H1 (cell line): ENCODE data around the gene ZNF30. TPM values are rescaled to one million over a fixed set of nuclear protein-coding genes. Genes with fewer than 3 reads are reported as not detected.

ENCODE experiments used
- CTCF ChIA-PET: fragments of 300-600 bp; sonication (Branson Sonifier 250); formaldehyde crosslinking; loops from one replicate; lab custom pipeline; 2021; ENCODE audit not compliant: partially characterized antibody; lab: Charles Lee
- POLR2A ChIA-PET: fragments of 300-600 bp; sonication (Branson Sonifier 250); formaldehyde crosslinking; loops from one replicate; lab custom pipeline; 2021; ENCODE audit warnings: inconsistent platforms; ENCODE audit not compliant: partially characterized antibody; lab: Charles Lee
- DNase-seq, 2 experiments: peaks; one replicate each; pipeline versions ENCODE4 v3.0.0 to v3.0.0-alpha.2; 2010 to 2022; ENCODE audit warnings: low spot score in 2 of 2, low read depth in 1 of 2, mixed read lengths in 1 of 2
- FAIRE-seq: peaks from 2 replicates; lab custom pipeline; 2011; peaks lifted over from hg19 to GRCh38; lab: Jason Lieb, UNC
- H2AFZ ChIP-seq: 2 replicates; pipeline ENCODE4 v1.8.1; 2012; ENCODE audit warnings: low read length, inconsistent platforms
- H2AK5ac ChIP-seq: 2 replicates; pipeline ENCODE4 v1.6.1; 2013; ENCODE audit warnings: low read depth, low read length
- H2BK120ac ChIP-seq: replicated peaks from 2 replicates; pipeline ENCODE3; 2013; ENCODE audit warnings: low read depth, low read length, inconsistent platforms
- H2BK12ac ChIP-seq: 2 replicates; pipeline ENCODE4 v1.6.1; 2013; ENCODE audit warnings: low read depth, low read length
- H2BK15ac ChIP-seq: 2 replicates; pipeline ENCODE4 v1.6.1; 2013; ENCODE audit warnings: low read length
- H2BK20ac ChIP-seq: 2 replicates; pipeline ENCODE4 v1.6.1; 2013; ENCODE audit warnings: low read length
- H2BK5ac ChIP-seq: 2 replicates; pipeline ENCODE4 v1.6.1; 2013; ENCODE audit warnings: low read depth, low read length
- H3K14ac ChIP-seq: 2 replicates; pipeline ENCODE4 v1.6.1; 2013; ENCODE audit warnings: inconsistent platforms; ENCODE audit not compliant: insufficient read length
- H3K18ac ChIP-seq: 2 replicates; pipeline ENCODE4 v1.6.1; 2013; ENCODE audit warnings: low read length; ENCODE audit errors: extremely low read depth
- H3K23ac ChIP-seq: 2 replicates; pipeline ENCODE4 v1.6.1; 2013; ENCODE audit warnings: inconsistent platforms; ENCODE audit not compliant: insufficient read length
- H3K23me2 ChIP-seq: 2 replicates; pipeline ENCODE4 v1.6.1; 2013; ENCODE audit warnings: low read depth, low read length
- H3K27ac ChIP-seq: 2 replicates; pipeline ENCODE4 v1.6.1; 2011; ENCODE audit warnings: low read depth, low read length, inconsistent platforms
- H3K27me3 ChIP-seq, 4 experiments: replicated peaks in 1 of 4; 1 replicate in 1 of 4; 2 replicates in 3 of 4; pipeline versions ENCODE4 v1.6.1 to v1.8.1; 2011 to 2013; ENCODE audit warnings: low read length in 3 of 4, mild to moderate bottlenecking in 3 of 4, inconsistent platforms in 2 of 4, mixed read lengths in 2 of 4, moderate library complexity in 1 of 4; ENCODE audit not compliant: control insufficient read depth in 3 of 4, insufficient read depth in 3 of 4; ENCODE audit errors: extremely low read depth in 1 of 4
- H3K36me3 ChIP-seq, 4 experiments: 2 replicates each; pipeline versions ENCODE4 v1.6.1 to v1.8.1; 2011 to 2013; ENCODE audit warnings: mild to moderate bottlenecking in 4 of 4, low read length in 3 of 4, moderate library complexity in 2 of 4, control low read depth in 1 of 4, inconsistent platforms in 1 of 4; ENCODE audit not compliant: insufficient read depth in 4 of 4, control insufficient read depth in 2 of 4
- H3K4ac ChIP-seq: replicated peaks from 2 replicates; pipeline ENCODE3; 2013; ENCODE audit warnings: low read length, low read depth, mixed read lengths, inconsistent platforms; ENCODE audit not compliant: insufficient read length
- H3K4me1 ChIP-seq, 4 experiments: replicated peaks in 1 of 4; 1 replicate in 1 of 4; 2 replicates in 3 of 4; pipeline versions ENCODE4 v1.6.1 to v1.8.1; 2011 to 2013; ENCODE audit warnings: low read length in 3 of 4, inconsistent platforms in 2 of 4, mixed read lengths in 1 of 4; ENCODE audit not compliant: insufficient read depth in 4 of 4, control insufficient read depth in 3 of 4
- H3K4me2 ChIP-seq, 2 experiments: 2 replicates each; pipeline versions ENCODE4 v1.6.1 to v1.8.1; 2011 to 2013; ENCODE audit warnings: low read depth in 2 of 2, low read length in 2 of 2, control low read depth in 1 of 2, inconsistent platforms in 1 of 2, mild to moderate bottlenecking in 1 of 2; ENCODE audit not compliant: insufficient read depth in 1 of 2
- H3K4me3 ChIP-seq, 4 experiments: fragments of 200-600, 300-600 bp in 1 of 4; sonication (generic), shearing (Covaris generic), sonication (Bioruptor Twin) in 1 of 4; 2 replicates each; pipeline versions ENCODE4 v1.5.1 to v1.8.1; 2011 to 2016; ENCODE audit warnings: low read length in 4 of 4, low read depth in 3 of 4, control low read depth in 2 of 4, inconsistent platforms in 2 of 4, mild to moderate bottlenecking in 2 of 4, mixed read lengths in 1 of 4, moderate library complexity in 1 of 4; ENCODE audit not compliant: insufficient read depth in 2 of 4; ENCODE audit errors: extremely low read depth in 1 of 4
- H3K56ac ChIP-seq: replicated peaks from 2 replicates; pipeline ENCODE3; 2013; ENCODE audit warnings: low read depth, mild to moderate bottlenecking, mixed read lengths, low read length, inconsistent platforms; ENCODE audit not compliant: insufficient read length
- H3K79me1 ChIP-seq: 2 replicates; pipeline ENCODE4 v1.6.1; 2013; ENCODE audit warnings: low read depth, low read length, control low read depth
- H3K79me2 ChIP-seq, 2 experiments: 2 replicates each; pipeline versions ENCODE4 v1.6.1 to v1.8.1; 2012 to 2013; ENCODE audit warnings: low read length in 2 of 2, mild to moderate bottlenecking in 2 of 2, inconsistent platforms in 1 of 2; ENCODE audit not compliant: insufficient read depth in 2 of 2, control insufficient read depth in 1 of 2
- H3K9ac ChIP-seq, 4 experiments: replicated peaks in 1 of 4; 1 replicate in 1 of 4; 2 replicates in 3 of 4; pipeline versions ENCODE4 v1.6.1 to v1.8.1; 2011 to 2013; ENCODE audit warnings: low read depth in 3 of 4, low read length in 3 of 4, control low read depth in 2 of 4, mild to moderate bottlenecking in 2 of 4, moderate library complexity in 2 of 4, inconsistent platforms in 1 of 4; ENCODE audit errors: extremely low read depth in 1 of 4
- H3K9me3 ChIP-seq, 2 experiments: 2 replicates each; pipeline versions ENCODE4 v1.6.1 to v1.8.1; 2012 to 2013; ENCODE audit warnings: mild to moderate bottlenecking in 2 of 2, moderate library complexity in 2 of 2, control low read depth in 1 of 2, inconsistent platforms in 1 of 2, low read depth in 1 of 2, low read length in 1 of 2, mixed read lengths in 1 of 2; ENCODE audit not compliant: insufficient read depth in 2 of 2
- H4K20me1 ChIP-seq, 2 experiments: replicated peaks in 1 of 2; 2 replicates each; pipeline versions ENCODE3 to v1.8.1; 2011 to 2013; ENCODE audit warnings: inconsistent platforms in 2 of 2, low read length in 2 of 2, mild to moderate bottlenecking in 1 of 2; ENCODE audit not compliant: insufficient read depth in 2 of 2, control insufficient read depth in 1 of 2
- H4K5ac ChIP-seq: 2 replicates; pipeline ENCODE4 v1.6.1; 2013; ENCODE audit warnings: low read length, low read depth, mixed read lengths, inconsistent platforms; ENCODE audit not compliant: insufficient read length
- H4K8ac ChIP-seq: 2 replicates; pipeline ENCODE4 v1.8.0; 2013; ENCODE audit warnings: mild to moderate bottlenecking, moderate library complexity, low read length, inconsistent platforms; ENCODE audit not compliant: insufficient read depth; ENCODE audit errors: extremely low read depth
- H4K91ac ChIP-seq: replicated peaks from 2 replicates; pipeline ENCODE3; 2013; ENCODE audit warnings: low read length, mixed read lengths, inconsistent platforms; ENCODE audit not compliant: insufficient read length
- CBX5 ChIP-seq: fragments of 300-800, 300-1000 bp; sonication (generic); IDR thresholded peaks from 2 replicates; pipeline ENCODE4 v1.7.1; 2016; ENCODE audit warnings: antibody characterized with exemption, low read length, low read depth
- HDAC2 ChIP-seq, 2 experiments: fragments of 300-600 bp in 1 of 2; sonication (generic) in 1 of 2; IDR thresholded peaks; 2 replicates each; pipeline ENCODE4 v1.6.1; 2011 to 2012; ENCODE audit warnings: low read depth in 2 of 2, low read length in 2 of 2, mild to moderate bottlenecking in 2 of 2, moderate library complexity in 2 of 2, borderline replicate concordance in 1 of 2, inconsistent platforms in 1 of 2
- JUN ChIP-seq: IDR thresholded peaks from 2 replicates; pipeline ENCODE4 v1.6.1; 2011; ENCODE audit warnings: low read depth, mild to moderate bottlenecking, improper control_type of control experiment, low read length
- MAFK ChIP-seq: IDR thresholded peaks from 2 replicates; pipeline ENCODE4 v1.6.1; 2012; ENCODE audit warnings: low read depth, mild to moderate bottlenecking, improper control_type of control experiment, low read length
- SIRT6 ChIP-seq: IDR thresholded peaks from one replicate; pipeline ENCODE4 v1.7.1; 2012; ENCODE audit warnings: low read length, inconsistent platforms
- TAF1 ChIP-seq: IDR thresholded peaks from 2 replicates; pipeline ENCODE4 v1.6.1; 2011; ENCODE audit warnings: mild to moderate bottlenecking, low read depth, low read length
- TBP ChIP-seq: IDR thresholded peaks from 2 replicates; pipeline ENCODE4 v1.6.1; 2011; ENCODE audit warnings: low read depth, low read length, improper control_type of control experiment
- WGBS, 2 experiments: shearing (Covaris generic) in 1 of 2; methylation state at CpG; one replicate each; pipeline versions ENCODE4 v1.1.6 to v1.1.7; 2013 to 2015; ENCODE audit warnings: low lambda C conversion rate in 2 of 2, mixed read lengths in 2 of 2, inconsistent platforms in 1 of 2, low coverage in 1 of 2, missing lambda C conversion rate in 1 of 2; ENCODE audit not compliant: insufficient replicate concordance in 2 of 2, insufficient coverage in 1 of 2, insufficient read length in 1 of 2; ENCODE audit errors: extremely low coverage in 1 of 2, missing lambda C conversion rate in 1 of 2; 5-methylcytosine and 5-hydroxymethylcytosine counted together
- polyA plus RNA-seq, 7 experiments: library from polyadenylated mRNA; depleted of rRNA in 3 of 7; stranded (reverse) in 5 of 7; unstranded in 2 of 7; fragments of >200 nt in 5 of 7; fragments of 200-250 nt in 2 of 7; gene quantifications; 1 replicate in 5 of 7; 2 replicates in 1 of 7; 4 replicates in 1 of 7; pipeline versions ENCODE4 v1.2.1 to v1.2.3, GENCODE V29; 2011 to 2013; ENCODE audit warnings: missing spikeins in 2 of 7, mixed read lengths in 2 of 7
- total RNA-seq: library from RNA; stranded (reverse); fragmentation: NEBNext Ultra II Directional; extraction: Animal tissue kit (Norgen Biotek cat#: 25700); gene quantifications from 2 replicates; pipeline ENCODE4 v1.2.1, GENCODE V29; 2021
- TF ChIP-seq, protein P1 (sequence below), 3 experiments: IDR thresholded peaks; 1 replicate in 2 of 3; 2 replicates in 1 of 3; pipeline versions ENCODE4 v1.5.1 to v1.6.1; 2011; ENCODE audit warnings: low read length in 3 of 3, mild to moderate bottlenecking in 3 of 3, inconsistent platforms in 2 of 3, low read depth in 1 of 3, moderate library complexity in 1 of 3; ENCODE audit not compliant: insufficient read depth in 1 of 3; ENCODE audit errors: control extremely low read depth in 1 of 3

ZNF30 gene
- total and polyA plus RNA-seq, 2 of the 8 experiments (the other 6 are each of a cell fraction or from before 2014, with no cell fraction given): 2.0 to 4.7 TPM

DNA sequence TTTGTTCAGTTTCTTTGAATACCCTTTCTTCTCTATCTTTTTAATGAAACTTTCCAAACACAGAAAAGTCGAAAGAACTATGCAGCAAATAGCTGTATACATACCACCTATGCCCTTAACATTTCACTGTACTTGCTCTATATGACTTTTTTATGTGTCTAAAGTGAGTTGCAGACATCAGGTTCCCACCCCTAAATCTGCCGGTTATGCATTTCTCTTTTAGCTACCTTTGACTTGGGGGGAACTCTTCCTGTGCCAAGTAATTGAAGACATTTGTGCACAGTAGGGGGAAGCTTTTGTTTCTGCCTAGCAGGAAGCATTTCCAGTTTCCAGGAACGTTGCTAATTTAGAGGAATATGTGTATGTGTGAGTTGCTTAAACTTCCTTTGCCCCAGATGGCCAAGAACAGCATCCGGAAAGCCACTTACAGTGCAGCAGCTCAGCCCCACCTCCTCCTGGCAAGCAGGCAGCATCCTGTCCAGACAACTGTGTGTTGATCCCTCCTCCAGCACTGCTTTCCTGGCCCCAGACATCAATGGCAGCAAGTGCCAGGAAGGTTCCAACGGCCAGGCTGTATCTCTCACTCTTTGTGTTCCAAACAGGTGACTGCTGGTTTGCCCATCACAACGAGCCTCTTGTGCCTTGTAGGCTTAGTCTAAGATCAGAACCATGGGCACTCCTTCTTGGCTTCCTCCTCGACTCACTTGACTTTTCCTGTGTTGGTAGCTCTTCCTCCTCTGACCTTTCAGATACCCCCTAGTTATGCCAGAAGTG lies 58.7 kb downstream of the ZNF30 start:
- Histone ChIP-seq H2BK15ac (no peak overlapping the region), H2AK5ac (no peak overlapping the region), H3K27ac (peak overlapping the region; percentile 47; the same call in 1 of the 2 replicates), H3K23me2 (no peaks in the 10 kb centered on the region), H3K9me3 (no peaks in the 10 kb centered on the region), H3K27me3 (no peaks in the 10 kb centered on the region), H3K14ac (no peak overlapping the region), H3K79me1 (no peaks in the 10 kb centered on the region), H3K36me3 (no peaks in the 10 kb centered on the region), H2BK12ac (no peak overlapping the region; the same call in 1 of the 2 replicates), H3K4me3 (0 out of 8 replicates have a peak overlapping the region, but pooled peaks of 1 of the 4 experiments have one; percentile 2), H3K23ac (no peak overlapping the region), H4K8ac (no peak overlapping the region), H2BK5ac (no peak overlapping the region), H2BK20ac (no peak overlapping the region), H4K20me1 (no peaks in the 10 kb centered on the region), H2AFZ (peak overlapping the region; percentile 100), H3K18ac (no peak overlapping the region), H3K4ac (no peak overlapping the region), H3K79me2 (no peaks in the 10 kb centered on the region), H4K5ac (no peak overlapping the region), H3K9ac (peak overlapping the region in 1 of 4 experiments; percentile 1; a peak in 2 of 7 replicates), H2BK120ac (no peak overlapping the region), H4K91ac (no peak overlapping the region), H3K4me1 (peaks cover 2 to 7% (median 4%) of the 10 kb centered on the region in 4 experiments; a peak in 5 of 7 replicates), H3K56ac (no peak overlapping the region), H3K4me2 (peak overlapping the region in 1 of 2 experiments; percentile 58; a peak in 3 of 4 replicates)
- DNase-seq (peak in 1 of 2 experiments; percentile 60), FAIRE-seq (peak; percentile 58)
- POLR2A ChIA-PET: interaction anchor here (0.8 to 3.1 kb wide), 6 partner anchors 8 to 27 kb away, joined by 3 to 17 read pairs (median 4); partner anchors contain the start of gene GRAMD1A
- WGBS, 2 experiments: 61% methylated on average over 7 of the region's 7 CpGs; no CpG with 5 or more reads in 1 of the 2 experiments
- CTCF ChIA-PET: interaction anchor here (1.0 to 1.6 kb wide), 5 partner anchors 13 to 61 kb away, joined by 3 to 8 read pairs (median 6); no protein-coding TSS in a partner anchor
- TF ChIP-seq CBX5 (no peak), TBP (peak; percentile 26; the same call in 1 of the 2 replicates), JUN (no peak), MAFK (no peak), HDAC2 (IDR thresholded peaks at IDR 0.05; ENCODE audit: borderline replicate concordance in 1 of 2, low read depth in 2 of 2, low read length in 2 of 2) (no peak), SIRT6 (no peak), TAF1 (0 out of 2 replicates have a peak, but pooled peaks have one; percentile 18)
- TF ChIP-seq, protein P1, sequence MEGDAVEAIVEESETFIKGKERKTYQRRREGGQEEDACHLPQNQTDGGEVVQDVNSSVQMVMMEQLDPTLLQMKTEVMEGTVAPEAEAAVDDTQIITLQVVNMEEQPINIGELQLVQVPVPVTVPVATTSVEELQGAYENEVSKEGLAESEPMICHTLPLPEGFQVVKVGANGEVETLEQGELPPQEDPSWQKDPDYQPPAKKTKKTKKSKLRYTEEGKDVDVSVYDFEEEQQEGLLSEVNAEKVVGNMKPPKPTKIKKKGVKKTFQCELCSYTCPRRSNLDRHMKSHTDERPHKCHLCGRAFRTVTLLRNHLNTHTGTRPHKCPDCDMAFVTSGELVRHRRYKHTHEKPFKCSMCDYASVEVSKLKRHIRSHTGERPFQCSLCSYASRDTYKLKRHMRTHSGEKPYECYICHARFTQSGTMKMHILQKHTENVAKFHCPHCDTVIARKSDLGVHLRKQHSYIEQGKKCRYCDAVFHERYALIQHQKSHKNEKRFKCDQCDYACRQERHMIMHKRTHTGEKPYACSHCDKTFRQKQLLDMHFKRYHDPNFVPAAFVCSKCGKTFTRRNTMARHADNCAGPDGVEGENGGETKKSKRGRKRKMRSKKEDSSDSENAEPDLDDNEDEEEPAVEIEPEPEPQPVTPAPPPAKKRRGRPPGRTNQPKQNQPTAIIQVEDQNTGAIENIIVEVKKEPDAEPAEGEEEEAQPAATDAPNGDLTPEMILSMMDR (IDR thresholded peaks at IDR 0.05; ENCODE audit: control extremely low read depth in 1 of 3, insufficient read depth in 1 of 3, low read depth in 1 of 3, low read length in 3 of 3): peak; percentile 4 to 35 (median 21); a peak in 2 of 4 replicates
